ENCODE measurements around the gene UBR3.

UBR3 gene

GRCh38 chr2:170005702-170006101 is 178.4 kb downstream of the UBR3 start:
- no peak for DNase-seq (ENCODE audit: low read depth)

- no peak for DNase-seq (ENCODE audit: low read depth)
Observed at GRCh38 chr2:170006587-170007325, 179.5 kb downstream of the UBR3 start.

- DNase-seq (ENCODE audit: low read depth): no peak
Observed at GRCh38 chr2:170009209-170009608, 182.0 kb downstream of the UBR3 start.

GRCh38 chr2:170012773-170013172 is 185.5 kb downstream of the UBR3 start:
- no peak for DNase-seq (ENCODE audit: low read depth)

GRCh38 chr2:170013802-170014551 is 186.7 kb downstream of the UBR3 start:
- no peak for DNase-seq (ENCODE audit: low read depth)

GRCh38 chr2:170014769-170015168 is 187.5 kb downstream of the UBR3 start:
- no peak for DNase-seq (ENCODE audit: low read depth)

- no peak for DNase-seq (ENCODE audit: low read depth)
Observed at GRCh38 chr2:170017860-170018532, 190.7 kb downstream of the UBR3 start.

GRCh38 chr2:170019060-170019805 is 192.0 kb downstream of the UBR3 start:
- DNase-seq (ENCODE audit: low read depth): no peak

- DNase-seq (ENCODE audit: low read depth): no peak
Observed at GRCh38 chr2:170020777-170021176, 193.5 kb downstream of the UBR3 start.

- DNase-seq (ENCODE audit: low read depth): peak; percentile 30
Observed at GRCh38 chr2:170022692-170023091, 195.4 kb downstream of the UBR3 start.

- DNase-seq (ENCODE audit: low read depth): no peak
Observed at GRCh38 chr2:170024721-170025120, 197.5 kb downstream of the UBR3 start.

- no peak for DNase-seq (ENCODE audit: low read depth)
Observed at GRCh38 chr2:170025223-170025622, 198.0 kb downstream of the UBR3 start.

GRCh38 chr2:170026361-170026760 is 199.1 kb downstream of the UBR3 start:
- no peak for DNase-seq (ENCODE audit: low read depth)

GRCh38 chr2:170029551-170029950 is 202.3 kb downstream of the UBR3 start:
- no peak for DNase-seq (ENCODE audit: low read depth)

GRCh38 chr2:170030040-170030439 is 202.8 kb downstream of the UBR3 start:
- no peak for DNase-seq (ENCODE audit: low read depth)

- DNase-seq (ENCODE audit: low read depth): no peak
Observed at GRCh38 chr2:170031288-170031687, 204.0 kb downstream of the UBR3 start.

- DNase-seq (ENCODE audit: low read depth): no peak
Observed at GRCh38 chr2:170034596-170034995, 207.3 kb downstream of the UBR3 start.

GRCh38 chr2:170038734-170039133 is 211.5 kb downstream of the UBR3 start:
- DNase-seq (ENCODE audit: low read depth): no peak

- no peak for DNase-seq (ENCODE audit: low read depth)
Observed at GRCh38 chr2:170039401-170040172, 212.3 kb downstream of the UBR3 start.

GRCh38 chr2:170044751-170045478 is 217.7 kb downstream of the UBR3 start:
- no peak for DNase-seq (ENCODE audit: low read depth)

Measured in HS-27A (cell line).